ENCODE data around the gene SIGLEC5. TPM values are rescaled to one million over a fixed set of nuclear protein-coding genes. Genes with fewer than 3 reads are reported as not detected.

The SIGLEC5 gene
- total RNA-seq, 4 donors from 2014 or later, result 1.1 TPM; not detected in 3

- peaks cover 7% of the 10 kb centered on the region for H3K27me3 ChIP-seq
- TF ChIP-seq POLR2AphosphoS5 (IDR thresholded peaks at IDR 0.05) (no peak), EP300 (IDR thresholded peaks at IDR 0.05; ENCODE audit: low read depth) (no peak), POLR2A (IDR thresholded peaks at IDR 0.05) (no peak), CTCF (IDR thresholded peaks at IDR 0.05) (no peak)
- no peaks in the 10 kb centered on the region for H3K4me1 ChIP-seq
- in situ Hi-C loops (cut with MboI; ENCODE audit: low pct_ligation_motif_present in 1 of 4, low pct_unique_long_range_greater_than_20kb in 1 of 4, low sequenced_read_pairs in 3 of 4), result no loop called here
- no peak overlapping the region for H3K27ac ChIP-seq
- H3K36me3 ChIP-seq, result no peaks in the 10 kb centered on the region
- 50% methylated on average over 4 of the region's 4 CpGs; no CpG with 5 or more reads in 1 of the 2 donors for WGBS, 2 donors (ENCODE audit: low coverage in 1 of 2)
- intact Hi-C loops (cut with DNase I; ENCODE audit: low total_unique reads), result no loop called here
- no peak for DNase-seq
- no peak overlapping the region for H3K4me3 ChIP-seq
- H3K9me3 ChIP-seq, result no peaks in the 10 kb centered on the region
These were observed 9.7 kb upstream of the SIGLEC5 start for GRCh38 chr19:51639916-51640315.

GRCh38 chr19:51637362-51637978 lies 7.3 kb upstream of the SIGLEC5 start:
- DNase-seq, result no peak
- no peaks in the 10 kb centered on the region for H3K36me3 ChIP-seq
- intact Hi-C loops (cut with DNase I; ENCODE audit: low total_unique reads) (no loop called here), in situ Hi-C loops (cut with MboI; ENCODE audit: low pct_ligation_motif_present in 1 of 4, low pct_unique_long_range_greater_than_20kb in 1 of 4, low sequenced_read_pairs in 3 of 4) (no loop called here)
- TF ChIP-seq POLR2A (IDR thresholded peaks at IDR 0.05) (no peak), POLR2AphosphoS5 (IDR thresholded peaks at IDR 0.05) (no peak), EP300 (IDR thresholded peaks at IDR 0.05; ENCODE audit: low read depth) (no peak), CTCF (IDR thresholded peaks at IDR 0.05) (peak in 4 of 5 experiments; percentile 10 to 58 (median 36))
- peaks cover 7% of the 10 kb centered on the region for H3K27me3 ChIP-seq
- H3K4me3 ChIP-seq, result no peak overlapping the region
- H3K4me1 ChIP-seq, result no peaks in the 10 kb centered on the region
- no peak overlapping the region for H3K27ac ChIP-seq
- WGBS, 2 donors (ENCODE audit: low coverage in 1 of 2), result 24% methylated on average over 5 of the region's 5 CpGs; no CpG with 5 or more reads in 1 of the 2 donors
- H3K9me3 ChIP-seq, result no peaks in the 10 kb centered on the region

GRCh38 chr19:51632126-51632525 lies 1.9 kb upstream of the SIGLEC5 start:
- in situ Hi-C loops (cut with MboI; ENCODE audit: low pct_ligation_motif_present in 1 of 4, low pct_unique_long_range_greater_than_20kb in 1 of 4, low sequenced_read_pairs in 3 of 4), result no loop called here

More at GRCh38 chr19:51632126-51632525, 1.9 kb upstream of the SIGLEC5 start:
- no peak for DNase-seq
- intact Hi-C loops (cut with DNase I; ENCODE audit: low total_unique reads), result no loop called here
- TF ChIP-seq EP300 (IDR thresholded peaks at IDR 0.05; ENCODE audit: low read depth) (no peak), CTCF (IDR thresholded peaks at IDR 0.05) (no peak), POLR2A (IDR thresholded peaks at IDR 0.05) (no peak), POLR2AphosphoS5 (IDR thresholded peaks at IDR 0.05) (no peak)
- Histone ChIP-seq H3K4me1 (no peaks in the 10 kb centered on the region), H3K27ac (no peak overlapping the region), H3K27me3 (no peaks in the 10 kb centered on the region), H3K9me3 (no peaks in the 10 kb centered on the region), H3K36me3 (no peaks in the 10 kb centered on the region), H3K4me3 (no peak overlapping the region)
- 76% methylated on average over 5 of the region's 5 CpGs; no CpG with 5 or more reads in 1 of the 2 donors for WGBS, 2 donors (ENCODE audit: low coverage in 1 of 2)
